ENCODE data around the gene STYXL1. TPM values are rescaled to one million over a fixed set of nuclear protein-coding genes. Genes with fewer than 3 reads are reported as not detected.
A peak's percentile ranks its signal among the peaks of the same experiment; 100 is the strongest.

STYXL1 gene
- total and polyA plus RNA-seq, 12 donors: 20.9 to 82.0 (median 50.8) TPM

- Histone ChIP-seq H3K9me3 (replicated peaks in 1 of 3) (no peaks in the 10 kb centered on the region), H3K27me3 (no peaks in the 10 kb centered on the region), H3K36me3 (replicated peaks in 1 of 2) (peaks cover 0 to 3% of the 10 kb centered on the region in 2 donors), H3K27ac (peak overlapping the region in 2 of 5 donors; percentile 1 to 98), H3K4me3 (no peak overlapping the region), H3K4me1 (replicated peaks in 1 of 2) (peaks cover 19 to 24% of the 10 kb centered on the region in 2 donors)
- DNase-seq: peak in 1 of 7 donors; percentile 21
- TF ChIP-seq POLR2A (IDR thresholded peaks at IDR 0.05): no peak
- TF ChIP-seq CTCF (IDR thresholded peaks at IDR 0.05): no peak
- 97 to 98% methylated on average over 5 of the region's 5 CpGs; no CpG with 5 or more reads in 2 of the 4 donors for WGBS, 4 donors
- intact Hi-C loops (cut with DNase I): loop anchor here in 1 of 2 donors (10.0 kb wide), 2 partner anchors 81 to 121 kb away; partner anchors contain the start of genes POR and RHBDD2
Observed at GRCh38 chr7:75995996-75996395, 51.8 kb downstream of the STYXL1 start.

GRCh38 chr7:75995052-75995471, 52.7 kb downstream of the STYXL1 start:
- H3K4me1 ChIP-seq (replicated peaks in 1 of 2): peaks cover 24 to 32% of the 10 kb centered on the region in 2 donors
- no peak for TF ChIP-seq CTCF (IDR thresholded peaks at IDR 0.05)
- TF ChIP-seq POLR2A (IDR thresholded peaks at IDR 0.05): no peak
- DNase-seq: peak in 1 of 7 donors; percentile 36
- no peaks in the 10 kb centered on the region for H3K9me3 ChIP-seq (replicated peaks in 1 of 3)
- intact Hi-C loops (cut with DNase I): loop anchor here in 1 of 2 donors (10.0 kb wide), 2 partner anchors 80 to 120 kb away; partner anchors contain the start of genes POR and RHBDD2
- peak overlapping the region in 2 of 4 donors; percentile 66 to 72 for H3K4me3 ChIP-seq
- peak overlapping the region; percentile 64 to 98 (median 97) for H3K27ac ChIP-seq
- H3K27me3 ChIP-seq: no peaks in the 10 kb centered on the region
- 32 to 69% (median 37%) methylated on average over 9 to 11 of the region's 11 CpGs for WGBS, 4 donors
- H3K36me3 ChIP-seq (replicated peaks in 1 of 2): peaks cover 0 to 3% of the 10 kb centered on the region in 2 donors

- intact Hi-C loops (cut with DNase I): loop anchor here in 1 of 2 donors (10.0 kb wide), 2 partner anchors 80 to 120 kb away; partner anchors contain the start of genes POR and RHBDD2
- no peaks in the 10 kb centered on the region for H3K27me3 ChIP-seq
- H3K4me1 ChIP-seq (replicated peaks in 1 of 2): peaks cover 28 to 38% of the 10 kb centered on the region in 2 donors
- H3K27ac ChIP-seq: peak within 1 kb of the TSS; percentile 95 to 98 (median 97)
- H3K9me3 ChIP-seq (replicated peaks in 1 of 3): no peaks in the 10 kb centered on the region
- peak within 1 kb of the TSS in 3 of 4 donors; percentile 13 to 72 (median 66) for H3K4me3 ChIP-seq
- WGBS, 4 donors: 0 to 2% (median 1%) methylated on average over 9 to 51 of the region's 51 CpGs
- peaks cover 0 to 3% of the 10 kb centered on the region in 2 donors for H3K36me3 ChIP-seq (replicated peaks in 1 of 2)
- peak; percentile 97 to 99 (median 98) for DNase-seq
- peak; percentile 79 to 97 for TF ChIP-seq POLR2A (IDR thresholded peaks at IDR 0.05)
- TF ChIP-seq CTCF (IDR thresholded peaks at IDR 0.05): peak in 5 of 6 experiments; percentile 5 to 39 (median 22)
Observed at GRCh38 chr7:75994388-75995051, 53.3 kb downstream of the STYXL1 start, which contains the start of gene TMEM120A. TSS of gene TMEM120A (minus strand) at chr7:75994595. CDS start at chr7:75994570, 25 bp downstream.

GRCh38 chr7:75993689-75994387, 54.0 kb downstream of the STYXL1 start:
- DNase-seq: peak; percentile 83 to 95 (median 93)
- no peaks in the 10 kb centered on the region for H3K9me3 ChIP-seq (replicated peaks in 1 of 3)
- peak overlapping the region in 3 of 4 donors; percentile 13 to 72 (median 66) for H3K4me3 ChIP-seq
- no peaks in the 10 kb centered on the region for H3K27me3 ChIP-seq
- peak overlapping the region; percentile 95 to 98 (median 97) for H3K27ac ChIP-seq
- intact Hi-C loops (cut with DNase I): loop anchor here in 1 of 2 donors (10.0 kb wide), 2 partner anchors 79 to 119 kb away; partner anchors contain the start of genes POR and RHBDD2
- H3K4me1 ChIP-seq (replicated peaks in 1 of 2): peaks cover 33 to 39% of the 10 kb centered on the region in 2 donors
- WGBS, 4 donors: 0 to 2% (median 1%) methylated on average over 4 to 40 of the region's 40 CpGs
- peaks cover 0 to 2% of the 10 kb centered on the region in 2 donors for H3K36me3 ChIP-seq (replicated peaks in 1 of 2)
- TF ChIP-seq CTCF (IDR thresholded peaks at IDR 0.05) (no peak), POLR2A (IDR thresholded peaks at IDR 0.05) (peak in 1 of 2 donors; percentile 67)
